GM18861 (cell line): ENCODE data around the gene MYOG.

Experiments
- ATAC-seq: cut with Tn5 transposase; IDR thresholded peaks from one replicate; pipeline ENCODE4 v1.9.1; 2021; ENCODE audit not compliant: unreplicated experiment

Gene MYOG

GRCh38 chr1:203048555-203049051, 37.2 kb downstream of the MYOG start:
- no peak for ATAC-seq

- no peak for ATAC-seq
Measured at GRCh38 chr1:203048086-203048485, 37.7 kb downstream of the MYOG start.

- ATAC-seq: no peak
Measured at GRCh38 chr1:203046984-203047630, 38.7 kb downstream of the MYOG start.

DNA sequence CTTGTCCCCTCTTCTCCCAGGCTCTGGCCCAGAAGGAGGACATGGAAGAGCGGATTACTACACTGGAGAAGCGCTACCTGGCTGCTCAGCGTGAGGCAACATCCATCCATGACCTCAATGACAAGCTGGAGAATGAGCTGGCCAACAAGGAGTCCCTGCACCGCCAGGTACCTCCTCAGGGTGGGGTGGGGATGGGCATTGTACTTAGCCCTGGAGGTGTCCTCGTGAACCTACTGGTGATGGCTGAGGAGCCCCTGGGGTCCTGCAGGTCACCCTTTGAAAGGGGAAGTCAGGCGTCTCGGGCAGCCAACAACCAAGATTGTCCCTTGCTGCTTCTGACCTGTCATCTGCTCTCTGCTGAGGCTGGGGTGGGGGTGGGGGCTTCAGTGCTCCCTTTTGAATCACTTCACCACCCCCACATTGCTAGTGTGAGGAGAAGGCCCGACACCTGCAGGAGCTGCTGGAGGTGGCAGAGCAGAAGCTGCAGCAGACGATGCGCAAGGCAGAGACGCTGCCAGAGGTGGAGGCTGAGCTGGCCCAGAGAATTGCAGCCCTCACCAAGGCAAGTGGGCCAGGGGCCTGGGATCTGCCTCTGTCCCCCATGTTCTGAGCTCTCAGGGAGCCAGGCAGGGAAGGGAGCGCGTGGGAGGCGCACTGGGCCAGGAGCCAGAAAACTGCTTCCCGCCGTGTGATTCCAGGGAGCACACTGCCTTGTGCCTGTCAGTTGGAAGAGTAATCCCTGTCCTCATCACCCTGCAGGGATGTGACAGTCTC, 39.8 kb downstream of the MYOG start:
- ATAC-seq: no peak

- ATAC-seq: no peak
Measured at GRCh38 chr1:203045336-203045735, 40.5 kb downstream of the MYOG start.

DNA sequence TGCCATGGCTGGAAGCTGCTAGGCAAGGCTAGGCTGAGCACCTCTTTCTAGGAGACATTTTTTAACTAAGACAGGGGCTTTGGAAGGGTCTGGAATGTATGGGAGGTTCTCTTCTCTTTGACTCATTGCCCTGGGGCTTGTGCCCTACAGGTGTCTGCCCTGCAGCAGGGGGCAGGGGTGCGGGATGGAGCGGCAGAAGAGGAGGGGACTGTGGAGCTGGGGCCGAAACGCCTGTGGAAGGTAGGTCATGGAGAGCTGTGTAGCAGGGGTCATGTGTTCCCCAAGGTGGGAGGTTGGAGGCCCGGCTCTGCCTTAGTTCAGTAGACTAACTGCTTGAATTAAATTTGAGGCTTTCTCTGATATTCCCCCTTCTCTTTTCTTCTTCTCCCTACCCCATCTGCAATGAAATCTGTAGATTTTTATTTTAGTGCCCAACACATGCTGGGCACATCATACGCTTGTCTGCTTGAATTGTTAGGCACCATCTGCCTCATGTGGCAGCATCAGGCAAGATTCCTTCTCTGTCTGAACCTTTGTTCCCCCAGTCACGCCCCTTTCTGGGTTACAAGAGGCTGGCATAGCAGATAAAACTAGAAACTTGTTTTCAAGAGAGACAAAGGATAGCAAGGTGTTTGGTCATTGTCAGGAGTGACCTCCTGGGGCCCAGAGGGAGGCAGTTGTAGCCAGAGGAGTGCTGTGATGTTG, 41.1 kb downstream of the MYOG start:
- no peak for ATAC-seq

DNA sequence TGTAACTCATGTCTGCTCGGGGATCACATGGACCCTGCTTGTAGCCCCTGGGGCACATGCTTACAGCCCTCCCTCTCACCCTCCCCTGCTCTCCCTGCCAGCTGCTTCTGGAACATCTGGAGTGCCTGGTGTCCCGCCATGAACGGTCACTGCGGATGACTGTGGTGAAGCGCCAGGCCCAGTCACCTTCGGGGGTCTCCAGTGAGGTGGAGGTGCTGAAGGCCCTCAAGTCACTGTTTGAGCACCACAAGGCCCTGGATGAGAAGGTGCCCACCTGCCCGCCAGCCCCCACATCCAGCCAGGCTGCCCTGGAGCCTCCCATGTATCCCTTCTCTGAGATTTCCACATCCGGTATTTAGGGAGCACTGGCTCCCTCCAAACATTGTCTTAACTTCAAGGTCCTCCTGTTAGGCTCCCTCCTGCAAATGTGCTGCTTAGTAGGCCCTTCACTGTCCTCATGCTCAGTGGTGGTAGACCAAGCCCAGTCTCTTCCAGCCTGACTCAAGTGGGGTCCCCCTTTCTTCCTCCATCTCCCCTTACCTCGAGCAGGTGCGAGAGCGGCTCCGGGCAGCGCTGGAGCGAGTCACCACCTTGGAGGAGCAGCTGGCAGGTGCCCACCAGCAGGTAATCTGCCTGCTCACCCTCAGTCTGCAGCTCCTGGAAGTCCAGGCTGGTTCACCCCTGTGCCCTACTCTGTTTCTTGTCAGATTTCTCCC, 41.8 kb downstream of the MYOG start:
- no peak for ATAC-seq

DNA sequence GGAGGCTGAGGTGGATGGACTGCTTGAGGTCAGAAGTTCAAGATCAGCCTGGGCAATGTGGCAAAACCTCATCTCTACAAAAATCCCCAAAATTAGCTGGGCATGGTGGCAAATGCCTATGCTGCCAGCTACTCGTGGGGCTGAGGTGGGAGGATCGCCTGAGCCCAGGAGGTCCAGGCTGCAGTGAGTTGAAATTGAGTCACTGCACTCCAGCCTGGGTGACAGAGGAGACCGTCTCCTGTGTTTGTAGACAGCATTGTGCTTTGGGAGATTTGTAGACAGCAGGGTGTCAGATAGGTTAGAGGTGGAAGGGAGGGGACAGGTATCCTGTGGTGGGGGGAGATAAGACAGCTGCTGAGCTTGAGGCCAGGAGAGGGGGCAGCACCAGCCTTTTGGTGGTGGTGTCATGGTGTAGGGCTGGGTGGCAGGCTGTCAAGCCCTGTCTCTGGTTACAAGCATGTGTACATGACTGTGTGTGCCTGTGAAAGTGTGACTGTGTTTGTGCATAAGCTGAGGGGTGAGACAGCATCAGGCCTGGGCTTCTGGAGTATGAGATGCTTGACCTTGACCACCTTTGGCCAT, 44.4 kb downstream of the MYOG start:
- ATAC-seq: no peak

DNA sequence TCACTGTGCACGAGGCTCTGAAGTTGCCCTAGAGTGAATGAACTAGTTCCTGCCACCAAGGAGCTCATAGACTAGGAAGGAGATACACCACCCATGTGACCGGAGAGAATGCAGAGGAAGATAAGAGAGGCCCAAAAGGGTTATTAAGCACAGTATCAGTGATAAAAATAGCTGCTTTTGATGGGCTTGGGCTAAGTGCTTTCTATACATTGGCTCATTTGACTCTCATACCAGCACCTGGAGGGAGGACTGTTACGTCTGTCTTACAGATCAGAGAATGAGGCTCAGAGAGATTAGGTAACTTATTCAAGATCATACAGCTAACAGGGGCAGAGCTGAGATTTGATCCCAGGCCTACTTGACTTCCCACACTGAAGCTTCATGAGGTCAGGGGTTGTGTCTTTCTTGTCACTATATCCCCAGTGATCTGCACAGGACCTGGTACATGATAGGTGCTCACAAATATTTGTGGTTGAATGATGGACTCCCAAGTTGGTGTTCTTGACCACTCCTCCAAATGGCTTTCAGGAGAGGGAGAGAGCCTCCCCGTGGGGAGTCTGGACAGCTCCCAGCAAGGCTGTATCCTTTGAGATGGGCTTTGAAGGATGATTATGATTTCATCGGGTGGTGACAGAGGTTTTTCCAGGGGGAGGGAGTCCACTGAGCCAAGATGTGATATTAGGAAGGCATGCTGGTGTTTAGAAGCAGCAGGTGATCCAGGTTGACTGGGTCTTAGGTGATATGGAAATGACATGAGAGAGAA, 45.1 kb downstream of the MYOG start:
- ATAC-seq: no peak

DNA sequence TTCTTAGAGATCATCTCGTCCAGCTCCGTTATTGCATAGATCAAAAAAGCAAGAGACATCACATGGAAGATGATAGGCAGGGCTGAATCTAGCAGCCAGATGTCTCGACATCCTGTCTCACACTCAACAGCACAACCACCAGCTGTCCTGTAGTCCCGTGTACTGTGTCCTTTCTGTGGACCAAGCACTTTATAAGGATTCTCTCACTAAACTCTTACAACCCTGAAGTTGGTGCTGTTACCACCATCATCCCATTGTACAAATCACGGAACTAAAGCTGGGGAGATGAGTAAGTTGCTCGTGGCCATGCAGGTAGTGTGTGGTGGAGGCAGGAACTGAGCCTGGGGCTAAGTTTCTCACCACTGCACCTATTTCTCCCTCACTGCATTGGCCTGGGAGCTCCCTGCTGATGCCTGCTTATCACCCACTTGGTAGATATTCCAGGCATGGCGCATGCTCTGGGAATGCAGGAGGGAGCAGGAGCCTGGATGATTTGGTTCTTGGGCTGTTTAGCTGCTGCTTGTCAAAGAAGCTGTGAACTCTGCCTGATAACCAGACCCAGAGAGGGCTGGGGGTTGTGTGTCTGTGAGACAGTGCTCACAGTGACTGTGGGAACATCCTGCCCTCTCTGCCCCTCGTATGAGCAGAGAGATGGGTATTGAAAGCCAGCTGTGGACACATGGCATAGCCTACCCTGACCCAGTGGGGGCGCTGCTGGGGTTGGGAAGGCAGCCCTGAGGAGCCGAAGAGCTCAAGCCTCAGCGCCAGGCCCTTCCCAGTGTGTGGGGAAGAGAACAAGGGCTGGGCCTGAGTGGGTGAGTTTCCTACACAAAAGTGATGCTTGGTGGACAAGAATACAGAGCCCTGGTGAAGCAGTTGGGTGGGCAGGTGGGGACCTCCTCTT, 46.0 kb downstream of the MYOG start:
- ATAC-seq: no peak

DNA sequence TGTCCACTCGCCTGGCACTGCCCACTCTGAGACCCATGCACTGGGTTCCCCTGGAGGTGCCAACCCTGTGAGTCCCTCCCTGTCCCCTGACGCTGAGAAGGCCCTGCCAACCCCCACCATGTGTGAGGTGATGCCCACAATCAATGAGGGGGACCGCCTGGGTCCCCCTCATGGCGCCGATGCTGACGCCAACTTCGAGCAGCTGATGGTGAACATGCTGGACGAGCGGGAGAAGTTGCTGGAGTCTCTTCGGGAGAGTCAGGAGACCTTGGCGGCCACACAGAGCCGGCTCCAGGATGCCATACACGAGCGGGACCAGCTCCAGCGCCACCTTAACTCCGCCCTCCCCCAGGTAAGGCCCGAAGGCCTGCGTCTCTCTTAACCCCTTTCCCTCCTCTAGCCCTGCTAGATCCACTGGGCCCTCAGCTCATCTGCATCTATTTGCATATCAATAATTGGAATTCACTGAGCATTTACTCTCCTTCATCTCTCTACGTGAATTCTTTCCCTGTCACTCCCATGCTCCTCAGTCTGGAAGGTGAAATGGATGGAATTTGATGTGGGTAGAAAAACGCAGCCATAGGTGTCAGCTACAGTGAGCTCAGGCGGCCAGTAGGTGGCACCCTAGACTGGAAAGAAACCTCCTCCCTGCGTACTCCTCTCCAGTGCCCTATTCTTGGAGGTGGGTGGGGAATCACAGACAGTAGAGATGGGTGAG, 46.8 kb downstream of the MYOG start:
- ATAC-seq: no peak

GRCh38 chr1:203038217-203038741, 47.5 kb downstream of the MYOG start:
- ATAC-seq: peak; percentile 48

DNA sequence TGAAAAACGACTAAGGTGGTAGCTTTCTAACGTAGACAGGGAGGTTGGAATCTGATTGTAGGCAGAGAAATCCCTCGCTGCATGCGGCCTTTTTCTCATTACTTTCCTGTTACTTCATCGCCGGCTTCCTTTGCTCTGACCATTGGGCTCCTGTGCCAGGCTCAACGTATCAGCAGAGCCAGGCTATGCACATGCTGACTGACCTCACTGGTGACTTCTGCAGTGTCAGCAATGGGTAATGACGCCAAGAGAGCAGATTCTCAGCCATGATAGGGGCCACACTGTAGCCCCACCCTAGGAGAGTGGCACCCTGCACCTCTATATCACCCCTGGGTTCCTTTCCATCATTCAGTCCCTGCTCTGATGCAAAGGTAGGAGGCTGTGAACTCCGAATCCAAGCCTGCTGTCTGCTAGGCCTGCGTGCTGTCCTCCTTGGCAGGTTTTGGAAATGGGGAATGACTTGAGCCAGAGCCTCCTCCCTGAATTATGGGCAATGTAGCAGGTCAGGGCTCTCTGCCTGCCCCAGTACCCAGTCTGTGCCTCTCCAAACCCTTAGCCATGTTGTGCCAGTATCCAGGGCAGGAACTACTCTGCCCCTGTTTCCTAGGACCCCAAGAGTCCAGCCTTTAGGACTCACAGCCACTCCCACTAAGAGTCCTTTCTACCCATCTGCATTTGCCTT, 48.2 kb downstream of the MYOG start:
- ATAC-seq: no peak

DNA sequence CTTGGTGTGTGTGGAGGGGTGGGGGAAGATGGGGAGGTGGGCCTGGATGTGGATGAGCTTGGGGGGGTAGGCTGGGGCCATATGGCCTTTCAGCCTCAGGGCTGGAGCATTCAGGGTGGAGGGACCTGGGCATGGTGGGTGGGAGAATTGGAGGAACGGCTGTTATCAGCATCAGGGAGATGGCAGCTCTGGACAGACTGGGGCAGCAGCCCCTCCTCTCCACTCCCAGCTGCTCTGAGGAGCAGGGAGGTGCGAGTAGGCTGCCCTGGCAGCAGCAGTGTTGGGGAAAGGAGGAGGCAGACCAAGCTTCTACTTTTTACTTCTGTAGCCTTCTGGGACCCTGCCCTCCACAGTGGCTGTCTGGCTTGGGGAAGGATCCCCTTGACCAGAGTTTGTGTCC, 49.3 kb downstream of the MYOG start:
- ATAC-seq: no peak

DNA sequence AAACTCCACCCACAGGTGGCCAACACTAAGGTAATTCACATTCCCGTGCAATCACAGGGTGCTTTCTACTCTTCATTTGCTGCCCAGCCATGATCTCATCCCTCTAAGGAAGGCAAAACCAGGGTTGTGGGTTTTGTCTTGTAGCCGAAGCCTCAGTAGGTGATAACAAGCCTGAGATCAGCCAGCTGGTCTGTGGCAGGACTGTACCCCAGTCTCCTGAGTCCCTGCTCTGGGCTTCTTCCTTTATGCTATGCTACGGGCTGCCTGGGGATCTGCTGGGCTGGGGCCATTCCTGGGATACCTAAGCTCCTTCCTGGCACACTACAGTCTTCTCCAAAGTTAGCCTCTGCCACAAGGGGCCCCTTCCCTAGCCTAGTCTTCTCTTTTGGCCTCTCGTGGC, 49.7 kb downstream of the MYOG start:
- ATAC-seq: no peak

- no peak for ATAC-seq
Measured at GRCh38 chr1:203035111-203036000, 50.5 kb downstream of the MYOG start.
